Suprapubic skin (tissue), 4 donors: ENCODE results near the gene SGCD. TPM values are rescaled to one million over a fixed set of nuclear protein-coding genes. Genes with fewer than 3 reads are reported as not detected.

Source experiments
- DNase-seq, 2 donors: peaks; one replicate each; pipeline ENCODE4 v3.0.0-alpha.2; 2019; ENCODE audit warnings: low spot score in 2 of 2
- H3K27ac ChIP-seq: fragments of 200-600 bp; sonication (generic); one replicate; pipeline ENCODE4 v1.5.1; 2019
- H3K27me3 ChIP-seq: fragments of 200-600 bp; sonication (generic); one replicate; pipeline ENCODE4 v1.5.1; 2019
- H3K36me3 ChIP-seq: fragments of 200-600 bp; sonication (generic); one replicate; pipeline ENCODE4 v1.5.1; 2019
- H3K4me1 ChIP-seq: fragments of 200-600 bp; sonication (generic); one replicate; pipeline ENCODE4 v1.5.1; 2019
- H3K4me3 ChIP-seq: fragments of 200-600 bp; sonication (generic); one replicate; pipeline ENCODE4 v1.5.1; 2019; ENCODE audit warnings: mild to moderate bottlenecking
- H3K9me3 ChIP-seq: fragments of 200-600 bp; sonication (generic); one replicate; pipeline ENCODE4 v1.5.1; 2019
- EP300 ChIP-seq: sonication (generic); formaldehyde crosslinking; IDR thresholded peaks from one replicate; pipeline ENCODE4 v1.6.1; 2017; ENCODE audit warnings: antibody characterized with exemption
- POLR2A ChIP-seq, 2 donors: fragments of 450-650 bp; IDR thresholded peaks; one replicate each; pipeline ENCODE4 v1.6.1; 2017; ENCODE audit warnings: antibody characterized with exemption in 2 of 2, mild to moderate bottlenecking in 2 of 2, moderate library complexity in 2 of 2
- POLR2AphosphoS5 ChIP-seq, 3 donors: sonication (generic); formaldehyde crosslinking; IDR thresholded peaks; one replicate each; pipeline ENCODE4 v1.6.1; 2017; ENCODE audit warnings: antibody characterized with exemption in 3 of 3
- WGBS: methylation state at CpG from one replicate; pipeline ENCODE4 v1.1.5; 2018; 5-methylcytosine and 5-hydroxymethylcytosine counted together
- total RNA-seq, 4 donors: library from RNA; depleted of rRNA; stranded (reverse); fragments of >200 nt; gene quantifications; one replicate each; pipeline ENCODE4 v1.1.0, GENCODE V29; 2016
- TF ChIP-seq, protein P1 (sequence below), 2 donors: fragments of 200-600 bp in 1 of 2; fragments of 450-650 bp in 1 of 2; sonication (generic) in 1 of 2; IDR thresholded peaks; one replicate each; pipeline ENCODE4 v1.5.1; 2016 to 2019; ENCODE audit warnings: antibody characterized with exemption in 2 of 2, mild to moderate bottlenecking in 1 of 2, moderate library complexity in 1 of 2

Gene SGCD
- total RNA-seq, 4 donors from 2014 or later, result 1.2 to 5.7 (median 3.9) TPM

GRCh38 chr5:156380848-156381247, 53.9 kb downstream of the SGCD start:
- Histone ChIP-seq H3K27me3 (no peaks in the 10 kb centered on the region), H3K4me3 (no peak overlapping the region), H3K4me1 (no peaks in the 10 kb centered on the region), H3K36me3 (no peaks in the 10 kb centered on the region), H3K27ac (no peak overlapping the region), H3K9me3 (no peaks in the 10 kb centered on the region)
- no peak for TF ChIP-seq EP300
- no peak for TF ChIP-seq POLR2AphosphoS5 (IDR thresholded peaks at IDR 0.05)
- TF ChIP-seq, protein P1, sequence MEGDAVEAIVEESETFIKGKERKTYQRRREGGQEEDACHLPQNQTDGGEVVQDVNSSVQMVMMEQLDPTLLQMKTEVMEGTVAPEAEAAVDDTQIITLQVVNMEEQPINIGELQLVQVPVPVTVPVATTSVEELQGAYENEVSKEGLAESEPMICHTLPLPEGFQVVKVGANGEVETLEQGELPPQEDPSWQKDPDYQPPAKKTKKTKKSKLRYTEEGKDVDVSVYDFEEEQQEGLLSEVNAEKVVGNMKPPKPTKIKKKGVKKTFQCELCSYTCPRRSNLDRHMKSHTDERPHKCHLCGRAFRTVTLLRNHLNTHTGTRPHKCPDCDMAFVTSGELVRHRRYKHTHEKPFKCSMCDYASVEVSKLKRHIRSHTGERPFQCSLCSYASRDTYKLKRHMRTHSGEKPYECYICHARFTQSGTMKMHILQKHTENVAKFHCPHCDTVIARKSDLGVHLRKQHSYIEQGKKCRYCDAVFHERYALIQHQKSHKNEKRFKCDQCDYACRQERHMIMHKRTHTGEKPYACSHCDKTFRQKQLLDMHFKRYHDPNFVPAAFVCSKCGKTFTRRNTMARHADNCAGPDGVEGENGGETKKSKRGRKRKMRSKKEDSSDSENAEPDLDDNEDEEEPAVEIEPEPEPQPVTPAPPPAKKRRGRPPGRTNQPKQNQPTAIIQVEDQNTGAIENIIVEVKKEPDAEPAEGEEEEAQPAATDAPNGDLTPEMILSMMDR (IDR thresholded peaks at IDR 0.05), result no peak
- no peak for TF ChIP-seq POLR2A (IDR thresholded peaks at IDR 0.05)
- 68% methylated on average over 3 of the region's 3 CpGs for WGBS
- DNase-seq, result no peak

- H3K4me1 ChIP-seq, result no peaks in the 10 kb centered on the region
- H3K27me3 ChIP-seq, result no peaks in the 10 kb centered on the region
- TF ChIP-seq EP300 (no peak), POLR2A (IDR thresholded peaks at IDR 0.05) (no peak), POLR2AphosphoS5 (IDR thresholded peaks at IDR 0.05) (no peak)
- TF ChIP-seq, protein P1 (IDR thresholded peaks at IDR 0.05), result no peak
- H3K36me3 ChIP-seq, result no peaks in the 10 kb centered on the region
- H3K27ac ChIP-seq, result no peak overlapping the region
- WGBS, result 51% methylated on average over 5 of the region's 5 CpGs
- DNase-seq, result no peak
- H3K9me3 ChIP-seq, result no peaks in the 10 kb centered on the region
- H3K4me3 ChIP-seq, result no peak overlapping the region
These were observed 56.7 kb downstream of the SGCD start for GRCh38 chr5:156383510-156384265.

- H3K4me3 ChIP-seq, result no peak overlapping the region
- DNase-seq, result no peak
- 66% methylated on average over 3 of the region's 3 CpGs for WGBS
- H3K27me3 ChIP-seq, result no peaks in the 10 kb centered on the region
- no peaks in the 10 kb centered on the region for H3K36me3 ChIP-seq
- H3K4me1 ChIP-seq, result no peaks in the 10 kb centered on the region
- no peak for TF ChIP-seq POLR2A (IDR thresholded peaks at IDR 0.05)
- TF ChIP-seq, protein P1 (IDR thresholded peaks at IDR 0.05), result no peak
- no peak for TF ChIP-seq POLR2AphosphoS5 (IDR thresholded peaks at IDR 0.05)
- no peak for TF ChIP-seq EP300
- no peaks in the 10 kb centered on the region for H3K9me3 ChIP-seq
- no peak overlapping the region for H3K27ac ChIP-seq
These were observed 58.5 kb downstream of the SGCD start for GRCh38 chr5:156385416-156385815.

GRCh38 chr5:156386976-156387375, 60.0 kb downstream of the SGCD start:
- no peak overlapping the region for H3K27ac ChIP-seq
- no peaks in the 10 kb centered on the region for H3K27me3 ChIP-seq
- no peak overlapping the region for H3K4me3 ChIP-seq
- H3K9me3 ChIP-seq, result no peaks in the 10 kb centered on the region
- no peaks in the 10 kb centered on the region for H3K36me3 ChIP-seq
- DNase-seq, result no peak
- 57% methylated on average over 4 of the region's 4 CpGs for WGBS
- no peaks in the 10 kb centered on the region for H3K4me1 ChIP-seq
- TF ChIP-seq, protein P1 (IDR thresholded peaks at IDR 0.05), result no peak
- no peak for TF ChIP-seq POLR2A (IDR thresholded peaks at IDR 0.05)
- no peak for TF ChIP-seq EP300
- TF ChIP-seq POLR2AphosphoS5 (IDR thresholded peaks at IDR 0.05), result no peak

- no peak for DNase-seq
- no peak overlapping the region for H3K4me3 ChIP-seq
- H3K36me3 ChIP-seq, result no peaks in the 10 kb centered on the region
- no peak overlapping the region for H3K27ac ChIP-seq
- no peaks in the 10 kb centered on the region for H3K27me3 ChIP-seq
- TF ChIP-seq POLR2AphosphoS5 (IDR thresholded peaks at IDR 0.05), result no peak
- no peak for TF ChIP-seq EP300
- TF ChIP-seq, protein P1 (IDR thresholded peaks at IDR 0.05), result no peak
- no peak for TF ChIP-seq POLR2A (IDR thresholded peaks at IDR 0.05)
- H3K9me3 ChIP-seq, result no peaks in the 10 kb centered on the region
- H3K4me1 ChIP-seq, result no peaks in the 10 kb centered on the region
These were observed 60.4 kb downstream of the SGCD start for GRCh38 chr5:156387391-156387790.
